Kidney epithelial cell (primary cell): ENCODE results near the gene BMI1. TPM values are rescaled to one million over a fixed set of nuclear protein-coding genes. Genes with fewer than 3 reads are reported as not detected.

Experiments used
- DNase-seq: peaks from one replicate; pipeline ENCODE4 v3.0.0-alpha.2; 2010; ENCODE audit warnings: low read depth
- H3K27me3 ChIP-seq: 2 replicates; pipeline ENCODE4 v1.6.0; 2011; ENCODE audit warnings: low read length; ENCODE audit not compliant: control insufficient read depth, insufficient read depth
- H3K36me3 ChIP-seq: 2 replicates; pipeline ENCODE4 v1.5.1; 2011; ENCODE audit warnings: low read length; ENCODE audit not compliant: control insufficient read depth, insufficient read depth
- H3K4me3 ChIP-seq: 2 replicates; pipeline ENCODE4 v1.5.1; 2011; ENCODE audit warnings: low read depth, mild to moderate bottlenecking, control low read depth, low read length
- total RNA-seq: library from RNA; depleted of rRNA; stranded (reverse); fragments of >200 nt; gene quantifications from 2 replicates; pipeline ENCODE4 v1.2.3, GENCODE V29; 2015
- TF ChIP-seq, protein P1 (sequence below): IDR thresholded peaks from 2 replicates; pipeline ENCODE4 v1.5.1; 2011; ENCODE audit warnings: mild to moderate bottlenecking, moderate library complexity, low read length, control low read depth, inconsistent platforms; ENCODE audit not compliant: insufficient read depth, poor library complexity, severe bottlenecking

Gene BMI1
- total RNA-seq, 1 donor from 2014 or later, result 60.5 TPM

DNA sequence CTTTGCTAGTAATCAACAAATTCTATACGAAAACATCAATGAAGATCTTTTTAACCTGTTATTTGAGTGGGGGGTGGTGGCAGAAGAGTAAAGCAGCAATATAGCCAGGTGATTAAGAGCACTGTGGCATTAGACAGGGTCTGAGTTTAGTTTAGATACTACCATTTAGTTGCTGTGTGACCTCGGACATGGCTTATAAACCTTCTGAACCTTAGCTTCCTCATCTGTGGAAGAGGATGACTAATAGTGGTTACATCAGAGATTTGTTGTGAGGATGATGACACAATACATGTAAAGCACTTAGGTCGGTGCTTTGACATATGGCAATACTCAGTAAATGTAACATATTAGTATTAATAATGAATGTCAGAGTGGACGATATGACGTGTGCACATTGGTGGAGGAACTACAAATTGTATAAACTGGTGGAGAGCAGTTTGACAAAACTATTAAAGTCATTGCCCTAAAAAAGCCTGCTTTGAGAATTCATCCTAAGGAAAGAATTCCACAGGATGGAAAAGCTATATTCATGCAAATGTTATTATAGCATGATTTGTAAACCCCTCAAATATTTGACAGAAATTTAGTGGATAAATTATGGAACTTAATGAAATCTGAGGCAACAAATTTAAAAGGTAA, 48.7 kb downstream of the BMI1 start:
- Histone ChIP-seq H3K36me3 (no peaks in the 10 kb centered on the region), H3K4me3 (no peak overlapping the region), H3K27me3 (no peaks in the 10 kb centered on the region)
- DNase-seq, result peak; percentile 10
- TF ChIP-seq, protein P1, sequence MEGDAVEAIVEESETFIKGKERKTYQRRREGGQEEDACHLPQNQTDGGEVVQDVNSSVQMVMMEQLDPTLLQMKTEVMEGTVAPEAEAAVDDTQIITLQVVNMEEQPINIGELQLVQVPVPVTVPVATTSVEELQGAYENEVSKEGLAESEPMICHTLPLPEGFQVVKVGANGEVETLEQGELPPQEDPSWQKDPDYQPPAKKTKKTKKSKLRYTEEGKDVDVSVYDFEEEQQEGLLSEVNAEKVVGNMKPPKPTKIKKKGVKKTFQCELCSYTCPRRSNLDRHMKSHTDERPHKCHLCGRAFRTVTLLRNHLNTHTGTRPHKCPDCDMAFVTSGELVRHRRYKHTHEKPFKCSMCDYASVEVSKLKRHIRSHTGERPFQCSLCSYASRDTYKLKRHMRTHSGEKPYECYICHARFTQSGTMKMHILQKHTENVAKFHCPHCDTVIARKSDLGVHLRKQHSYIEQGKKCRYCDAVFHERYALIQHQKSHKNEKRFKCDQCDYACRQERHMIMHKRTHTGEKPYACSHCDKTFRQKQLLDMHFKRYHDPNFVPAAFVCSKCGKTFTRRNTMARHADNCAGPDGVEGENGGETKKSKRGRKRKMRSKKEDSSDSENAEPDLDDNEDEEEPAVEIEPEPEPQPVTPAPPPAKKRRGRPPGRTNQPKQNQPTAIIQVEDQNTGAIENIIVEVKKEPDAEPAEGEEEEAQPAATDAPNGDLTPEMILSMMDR, result no peak

DNA sequence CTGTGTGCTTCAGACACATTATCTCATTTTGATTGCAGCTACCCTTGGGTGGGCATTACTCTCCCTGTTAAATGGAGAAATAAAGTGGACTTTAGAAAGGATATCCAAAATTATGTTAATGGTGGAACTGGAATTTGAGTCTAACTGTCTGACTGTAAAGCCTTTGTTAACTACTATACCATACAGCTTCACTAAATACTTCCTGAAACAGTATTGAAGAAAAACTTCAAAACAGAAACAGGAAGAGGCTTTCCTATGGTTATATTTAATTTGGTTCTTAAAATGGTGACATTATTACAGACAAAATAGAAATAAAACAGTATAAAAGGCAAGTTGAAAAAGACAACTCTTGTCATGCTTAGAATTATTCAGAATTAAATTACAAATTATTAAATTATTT, 49.4 kb downstream of the BMI1 start:
- Histone ChIP-seq H3K27me3 (no peaks in the 10 kb centered on the region), H3K4me3 (no peak overlapping the region), H3K36me3 (no peaks in the 10 kb centered on the region)
- TF ChIP-seq, protein P1, result no peak
- no peak for DNase-seq

DNA sequence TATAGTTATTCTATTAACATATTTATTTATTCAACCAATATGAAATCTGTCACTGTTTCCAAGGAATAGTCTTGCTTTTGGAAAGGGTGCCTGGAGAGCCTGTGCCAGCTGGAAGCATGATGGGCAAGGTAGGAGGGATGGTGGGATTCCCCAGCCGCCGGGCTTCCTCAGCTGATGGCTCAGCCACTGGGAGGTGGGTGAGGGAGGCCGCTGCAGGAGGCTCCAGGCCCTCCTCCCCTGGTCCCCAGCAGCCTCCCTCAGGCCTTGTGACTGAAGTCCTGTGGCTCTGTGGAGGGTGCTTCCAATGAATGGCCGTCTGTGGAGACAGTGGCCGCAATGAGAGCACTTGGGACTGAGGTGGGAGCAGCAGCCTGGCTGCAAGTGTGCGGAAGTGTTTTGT, 51.4 kb downstream of the BMI1 start:
- no peak overlapping the region for H3K4me3 ChIP-seq
- H3K27me3 ChIP-seq, result no peaks in the 10 kb centered on the region
- TF ChIP-seq, protein P1, result no peak
- H3K36me3 ChIP-seq, result no peaks in the 10 kb centered on the region
- no peak for DNase-seq

DNA sequence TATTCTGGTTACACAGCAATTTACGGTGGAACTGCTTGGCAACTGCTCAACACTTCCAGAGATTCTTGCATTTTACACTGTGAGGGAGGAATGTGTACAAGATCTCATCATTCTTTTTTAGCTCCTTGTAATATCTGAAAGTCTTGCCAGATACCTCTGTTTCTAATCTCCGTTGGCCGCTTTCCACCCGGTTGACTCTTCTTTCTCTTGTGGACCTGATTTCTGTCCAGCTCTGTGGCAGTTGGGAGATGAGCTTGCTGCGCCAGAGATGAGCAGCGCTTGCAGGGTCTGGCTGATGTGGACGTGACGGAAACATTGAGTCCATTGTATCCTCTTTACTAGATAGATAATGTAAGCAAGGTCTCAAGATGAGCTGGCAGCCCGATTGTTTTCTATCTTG, 52.0 kb downstream of the BMI1 start:
- TF ChIP-seq, protein P1, result no peak
- H3K27me3 ChIP-seq, result no peaks in the 10 kb centered on the region
- H3K4me3 ChIP-seq, result no peak overlapping the region
- no peaks in the 10 kb centered on the region for H3K36me3 ChIP-seq
- no peak for DNase-seq

DNA sequence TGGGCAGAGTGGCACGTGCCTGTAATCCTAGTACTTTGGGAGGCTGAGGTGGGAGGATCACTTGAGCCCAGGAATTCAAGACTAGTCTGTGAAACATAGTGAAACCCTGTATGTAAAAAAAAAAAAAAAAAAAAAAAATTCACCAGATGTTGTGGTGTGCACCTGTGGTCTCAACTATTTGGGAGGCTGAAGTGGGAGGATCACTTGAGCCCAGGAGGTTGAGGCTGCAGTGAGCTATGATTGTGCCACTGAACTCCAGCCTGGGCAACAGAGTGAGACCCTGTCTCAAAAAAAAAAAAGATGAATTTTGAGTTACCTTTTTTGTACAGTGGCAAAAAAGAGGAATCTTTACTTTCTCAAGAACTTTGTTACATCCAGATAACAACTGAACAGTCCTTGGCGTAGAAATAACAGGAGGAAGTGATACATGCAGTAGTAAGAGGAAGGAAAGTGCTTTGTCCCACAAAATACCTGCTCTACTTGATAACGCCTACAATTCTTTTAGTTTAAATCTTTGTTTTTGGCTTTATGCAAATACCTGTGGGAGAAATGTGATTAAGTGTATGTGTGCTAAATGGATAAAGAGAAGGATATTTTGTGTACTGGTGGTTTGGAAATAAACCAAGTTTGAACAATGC, 53.7 kb downstream of the BMI1 start:
- Histone ChIP-seq H3K27me3 (no peaks in the 10 kb centered on the region), H3K4me3 (no peak overlapping the region), H3K36me3 (no peaks in the 10 kb centered on the region)
- TF ChIP-seq, protein P1, result no peak
- DNase-seq, result no peak

DNA sequence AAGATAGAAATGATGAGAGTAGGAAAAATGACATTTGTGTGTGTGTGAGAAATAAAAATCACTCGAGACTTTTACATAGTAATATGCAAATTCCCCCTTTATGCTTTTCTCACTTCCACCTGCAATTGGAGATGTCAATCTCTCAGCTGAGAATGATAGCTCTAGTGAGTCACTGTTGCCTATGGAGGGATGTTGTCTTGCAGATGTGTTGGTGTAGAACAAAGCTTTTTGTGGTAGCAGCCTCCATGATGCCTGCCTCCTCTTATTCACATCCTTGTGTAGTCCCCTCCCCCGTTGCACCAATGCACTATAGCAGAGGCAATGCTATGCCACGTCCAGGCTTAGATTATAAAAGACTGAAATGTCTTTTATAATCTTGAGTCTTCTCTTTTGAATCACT, 58.2 kb downstream of the BMI1 start:
- Histone ChIP-seq H3K36me3 (no peaks in the 10 kb centered on the region), H3K27me3 (no peaks in the 10 kb centered on the region), H3K4me3 (no peak overlapping the region)
- DNase-seq, result no peak
- TF ChIP-seq, protein P1, result no peak
